Spleen (tissue), 11 donors: ENCODE results near the gene DTL. TPM values are rescaled to one million over a fixed set of nuclear protein-coding genes. Genes with fewer than 3 reads are reported as not detected.

Experiments
- DNase-seq: peaks from one replicate; pipeline ENCODE4 v3.0.0-alpha.2; 2020
- H3K27ac ChIP-seq, 8 donors: fragments of 200-600 bp; sonication (generic) in 7 of 8; 1 replicate in 4 of 8; 2 replicates in 4 of 8; pipeline versions ENCODE4 v1.5.0 to v1.8.0; 2016 to 2021; ENCODE audit warnings: inconsistent platforms in 4 of 8, mild to moderate bottlenecking in 4 of 8, moderate library complexity in 1 of 8
- H3K27me3 ChIP-seq, 7 donors: fragments of 200-600 bp; sonication (generic) in 6 of 7; replicated peaks in 1 of 7; 1 replicate in 4 of 7; 2 replicates in 3 of 7; pipeline versions ENCODE4 v1.5.0 to v1.8.0; 2016 to 2021; ENCODE audit warnings: inconsistent platforms in 3 of 7, mild to moderate bottlenecking in 1 of 7
- H3K36me3 ChIP-seq, 6 donors: fragments of 200-600 bp; sonication (generic) in 5 of 6; 1 replicate in 4 of 6; 2 replicates in 2 of 6; pipeline versions ENCODE4 v1.5.0 to v1.8.0; 2016 to 2021; ENCODE audit warnings: inconsistent platforms in 2 of 6
- H3K4me1 ChIP-seq, 6 donors: fragments of 200-600 bp; sonication (generic) in 5 of 6; 1 replicate in 3 of 6; 2 replicates in 3 of 6; pipeline versions ENCODE4 v1.5.0 to v1.8.0; 2016 to 2021; ENCODE audit warnings: inconsistent platforms in 3 of 6
- H3K4me3 ChIP-seq, 8 donors: fragments of 200-600 bp; sonication (generic) in 7 of 8; 1 replicate in 4 of 8; 2 replicates in 4 of 8; pipeline versions ENCODE4 v1.5.0 to v1.8.0; 2016 to 2021; ENCODE audit warnings: inconsistent platforms in 4 of 8, mild to moderate bottlenecking in 4 of 8, moderate library complexity in 2 of 8
- H3K9me3 ChIP-seq, 8 donors: fragments of 200-600 bp; sonication (generic) in 7 of 8; 1 replicate in 4 of 8; 2 replicates in 4 of 8; pipeline versions ENCODE4 v1.5.0 to v1.8.0; 2016 to 2021; ENCODE audit warnings: inconsistent platforms in 4 of 8
- POLR2A ChIP-seq, 3 donors: fragments of 450-650 bp; IDR thresholded peaks; one replicate each; pipeline ENCODE4 v1.5.1; 2017; ENCODE audit warnings: antibody characterized with exemption in 3 of 3, mild to moderate bottlenecking in 1 of 3
- POLR2AphosphoS5 ChIP-seq, 3 donors: sonication (generic); formaldehyde crosslinking; IDR thresholded peaks; one replicate each; pipeline ENCODE4 v1.5.1; 2017; ENCODE audit warnings: antibody characterized with exemption in 3 of 3
- WGBS, 5 donors: extraction: QIAGEN DNeasy Blood & Tissue Kit in 3 of 5; methylation state at CpG; one replicate each; pipeline versions ENCODE4 v1.1.5 to v1.1.7; 2013 to 2018; 5-methylcytosine and 5-hydroxymethylcytosine counted together
- intact Hi-C: fragments of 100-400 bp; cut with DNase I; formaldehyde crosslinking; loops from one replicate; pipeline ENCODE4 v1.15.0; 2023; ENCODE audit warnings: low total_unique reads
- polyA plus RNA-seq, 3 donors: library from polyadenylated mRNA; stranded (reverse); fragments of 200-250 nt; gene quantifications; one replicate each; pipeline ENCODE4 v1.2.1, GENCODE V29; 2013
- total RNA-seq, 7 donors: library from RNA; depleted of rRNA in 3 of 7; stranded (reverse); fragments of >200 nt in 3 of 7; fragmentation: NEBNext Ultra II Directional in 4 of 7; extraction: Animal tissue kit (Norgen Biotek cat#: 25700) in 4 of 7; gene quantifications; one replicate each; pipeline versions ENCODE4 v1.1.0 to v1.2.1, GENCODE V29; 2016 to 2021
- TF ChIP-seq, protein P1 (sequence below), 11 experiments: fragments of 200-600 bp in 7 of 11; fragments of 450-650 bp in 4 of 11; sonication (generic) in 4 of 11; IDR thresholded peaks in 8 of 11; conservative IDR thresholded peaks in 3 of 11; 1 replicate in 7 of 11; 2 replicates in 4 of 11; pipeline versions ENCODE4 v1.4.0 to v1.8.0; 2016 to 2021; ENCODE audit warnings: antibody characterized with exemption in 11 of 11, inconsistent platforms in 4 of 11, mild to moderate bottlenecking in 1 of 11
- donor health status: healthy with polysubstance abuse.
- donor health status: DM: no; HTN: no; CAD: no; lungs with moderate emphysema.
- donor health status: DM: no; HTN: no; CAD: no.
- donor health status: Bipolar disorder and iron deficiency.
- donor health status: healthy.
- donor health status: DM: no; HTN: no; CAD: no.
- donor health status: DM: yes; HTN: yes; CAD: no.

DTL gene
- total and polyA plus RNA-seq, 10 donors = 0.76 to 15.7 (median 9.2) TPM

- TF ChIP-seq POLR2AphosphoS5 (IDR thresholded peaks at IDR 0.05) = no peak
- no peak for TF ChIP-seq POLR2A (IDR thresholded peaks at IDR 0.05)
- TF ChIP-seq, protein P1, sequence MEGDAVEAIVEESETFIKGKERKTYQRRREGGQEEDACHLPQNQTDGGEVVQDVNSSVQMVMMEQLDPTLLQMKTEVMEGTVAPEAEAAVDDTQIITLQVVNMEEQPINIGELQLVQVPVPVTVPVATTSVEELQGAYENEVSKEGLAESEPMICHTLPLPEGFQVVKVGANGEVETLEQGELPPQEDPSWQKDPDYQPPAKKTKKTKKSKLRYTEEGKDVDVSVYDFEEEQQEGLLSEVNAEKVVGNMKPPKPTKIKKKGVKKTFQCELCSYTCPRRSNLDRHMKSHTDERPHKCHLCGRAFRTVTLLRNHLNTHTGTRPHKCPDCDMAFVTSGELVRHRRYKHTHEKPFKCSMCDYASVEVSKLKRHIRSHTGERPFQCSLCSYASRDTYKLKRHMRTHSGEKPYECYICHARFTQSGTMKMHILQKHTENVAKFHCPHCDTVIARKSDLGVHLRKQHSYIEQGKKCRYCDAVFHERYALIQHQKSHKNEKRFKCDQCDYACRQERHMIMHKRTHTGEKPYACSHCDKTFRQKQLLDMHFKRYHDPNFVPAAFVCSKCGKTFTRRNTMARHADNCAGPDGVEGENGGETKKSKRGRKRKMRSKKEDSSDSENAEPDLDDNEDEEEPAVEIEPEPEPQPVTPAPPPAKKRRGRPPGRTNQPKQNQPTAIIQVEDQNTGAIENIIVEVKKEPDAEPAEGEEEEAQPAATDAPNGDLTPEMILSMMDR (IDR thresholded peaks at IDR 0.05 in 8 of 11, conservative IDR thresholded peaks at IDR 0.05 in 3 of 11) = no peak
- no peak for DNase-seq
- WGBS, 5 donors = 91 to 96% (median 95%) methylated on average over 1 of the region's 1 CpG
- no peak overlapping the region for H3K4me3 ChIP-seq
- H3K27ac ChIP-seq = no peak overlapping the region
- H3K4me1 ChIP-seq = no peaks in the 10 kb centered on the region
- peaks cover 0 to 3% (median 0%) of the 10 kb centered on the region in 6 donors for H3K36me3 ChIP-seq
- intact Hi-C loops = no loop called here
- H3K9me3 ChIP-seq = no peaks in the 10 kb centered on the region
- H3K27me3 ChIP-seq = no peaks in the 10 kb centered on the region
These were observed 9.3 kb downstream of the DTL start for GRCh38 chr1:212044851-212045250.

GRCh38 chr1:212045981-212046380 is 10.4 kb downstream of the DTL start:
- TF ChIP-seq POLR2A (IDR thresholded peaks at IDR 0.05) = no peak
- TF ChIP-seq, protein P1 (IDR thresholded peaks at IDR 0.05 in 8 of 11, conservative IDR thresholded peaks at IDR 0.05 in 3 of 11) = no peak
- TF ChIP-seq POLR2AphosphoS5 (IDR thresholded peaks at IDR 0.05) = no peak
- intact Hi-C loops = no loop called here
- Histone ChIP-seq H3K36me3 (peaks cover 0 to 3% (median 0%) of the 10 kb centered on the region in 6 donors), H3K27ac (no peak overlapping the region), H3K9me3 (no peaks in the 10 kb centered on the region), H3K4me1 (no peaks in the 10 kb centered on the region), H3K27me3 (no peaks in the 10 kb centered on the region), H3K4me3 (no peak overlapping the region)
- 94 to 100% (median 96%) methylated on average over 2 of the region's 2 CpGs for WGBS, 5 donors
- no peak for DNase-seq

- Histone ChIP-seq H3K9me3 (peaks cover 0 to 27% (median 22%) of the 10 kb centered on the region in 8 donors), H3K36me3 (peaks cover 0 to 18% (median 0%) of the 10 kb centered on the region in 6 donors), H3K27me3 (no peaks in the 10 kb centered on the region), H3K27ac (no peak overlapping the region), H3K4me3 (no peak overlapping the region), H3K4me1 (no peaks in the 10 kb centered on the region)
- intact Hi-C loops = no loop called here
- DNase-seq = no peak
- WGBS, 5 donors = 31 to 82% (median 72%) methylated on average over 1 of the region's 1 CpG
- TF ChIP-seq POLR2A (IDR thresholded peaks at IDR 0.05) (no peak), POLR2AphosphoS5 (IDR thresholded peaks at IDR 0.05) (no peak)
- TF ChIP-seq, protein P1 (IDR thresholded peaks at IDR 0.05 in 8 of 11, conservative IDR thresholded peaks at IDR 0.05 in 3 of 11) = no peak
These were observed 18.4 kb downstream of the DTL start for GRCh38 chr1:212053993-212054392.

- TF ChIP-seq POLR2AphosphoS5 (IDR thresholded peaks at IDR 0.05) (no peak), POLR2A (IDR thresholded peaks at IDR 0.05) (no peak)
- TF ChIP-seq, protein P1 (IDR thresholded peaks at IDR 0.05 in 8 of 11, conservative IDR thresholded peaks at IDR 0.05 in 3 of 11) = no peak
- no peaks in the 10 kb centered on the region for H3K4me1 ChIP-seq
- WGBS, 5 donors = 54 to 82% (median 71%) methylated on average over 2 of the region's 2 CpGs
- no peak for DNase-seq
- no peaks in the 10 kb centered on the region for H3K27me3 ChIP-seq
- peaks cover 0 to 27% (median 22%) of the 10 kb centered on the region in 8 donors for H3K9me3 ChIP-seq
- peaks cover 0 to 18% (median 0%) of the 10 kb centered on the region in 6 donors for H3K36me3 ChIP-seq
- intact Hi-C loops = no loop called here
- H3K27ac ChIP-seq = no peak overlapping the region
- H3K4me3 ChIP-seq = no peak overlapping the region
These were observed 19.8 kb downstream of the DTL start for GRCh38 chr1:212055333-212055732.
